GM12878 (cell line): ENCODE results near the gene RIPPLY3.

ENCODE experiments used
- CBX5 ChIP-seq: sonication (generic); IDR thresholded peaks from 2 replicates; pipeline ENCODE4 v1.6.1; 2016; ENCODE audit warnings: low read depth, moderate library complexity, mild to moderate bottlenecking, inconsistent platforms
- CTCF ChIP-seq, 3 experiments: IDR thresholded peaks in 2 of 3; conservative IDR thresholded peaks in 1 of 3; 2 replicates each; pipeline ENCODE4 v1.5.1; 2011; ENCODE audit warnings: low read depth in 3 of 3, low read length in 3 of 3, mild to moderate bottlenecking in 3 of 3, control low read depth in 2 of 3, moderate library complexity in 2 of 3, inconsistent platforms in 1 of 3, mixed read lengths in 1 of 3; ENCODE audit not compliant: control insufficient read depth in 2 of 3, insufficient read depth in 1 of 3; ENCODE audit errors: extremely low read depth in 1 of 3
- NR2C2 ChIP-seq: IDR thresholded peaks from 2 replicates; pipeline ENCODE4 v1.6.1; 2011; ENCODE audit warnings: borderline replicate concordance, low read depth; ENCODE audit not compliant: control insufficient read depth, insufficient read length
- POLR2A ChIP-seq: IDR thresholded peaks from 2 replicates; pipeline ENCODE4 v1.6.1; 2011; ENCODE audit warnings: low read depth, mild to moderate bottlenecking, low read length
- POLR2AphosphoS5 ChIP-seq: IDR thresholded peaks from 2 replicates; pipeline ENCODE4 v1.6.1; 2011; ENCODE audit warnings: mild to moderate bottlenecking, low read length, inconsistent platforms
- REST ChIP-seq: IDR thresholded peaks from 2 replicates; pipeline ENCODE4 v1.6.1; 2012; ENCODE audit warnings: mild to moderate bottlenecking, low read depth, low read length
- SP1 ChIP-seq: IDR thresholded peaks from one replicate; pipeline ENCODE4 v1.6.1; 2011; ENCODE audit warnings: low read depth, low read length
- STAT3 ChIP-seq: IDR thresholded peaks from 2 replicates; pipeline ENCODE4 v1.6.1; 2011; ENCODE audit warnings: low read depth, low read length, improper control_type of control experiment
- TAF1 ChIP-seq: IDR thresholded peaks from 2 replicates; pipeline ENCODE4 v1.6.1; 2011; ENCODE audit warnings: mild to moderate bottlenecking, low read depth, low read length, borderline replicate concordance
- ZNF217 ChIP-seq: fragments of 450-650 bp; IDR thresholded peaks from 2 replicates; pipeline ENCODE4 v1.6.1; 2017; ENCODE audit warnings: antibody characterized with exemption, mild to moderate bottlenecking

GRCh38 chr21:37039411-37040075 is 33.0 kb downstream of the RIPPLY3 start:
- TF ChIP-seq REST = no peak
- TF ChIP-seq STAT3 = no peak
- TF ChIP-seq POLR2AphosphoS5 = no peak
- no peak for TF ChIP-seq TAF1
- TF ChIP-seq ZNF217 = no peak
- TF ChIP-seq POLR2A = no peak
- TF ChIP-seq NR2C2 = no peak
- TF ChIP-seq CTCF (IDR thresholded peaks at IDR 0.05 in 2 of 3, conservative IDR thresholded peaks at IDR 0.05 in 1 of 3; ENCODE audit: control insufficient read depth in 2 of 3, extremely low read depth in 1 of 3, insufficient read depth in 1 of 3, low read depth in 3 of 3, low read length in 3 of 3) = no peak
- no peak for TF ChIP-seq SP1
- TF ChIP-seq CBX5 = no peak
